Upper lobe of right lung (tissue), 1 donor: ENCODE measurements around the gene MLN. TPM values are rescaled to one million over a fixed set of nuclear protein-coding genes. Genes with fewer than 3 reads are reported as not detected.

Experiments
- ATAC-seq: fragments of 200-7000 bp; cut with Tn5 transposase; one replicate; pipeline ENCODE4 v1.9.1; 2020; ENCODE audit warnings: mild to moderate bottlenecking, moderate library complexity
- DNase-seq: peaks from one replicate; pipeline ENCODE4 v3.0.0-alpha.2; 2020
- H3K27ac ChIP-seq: fragments of 200-600 bp; one replicate; pipeline ENCODE4 v1.8.0; 2022
- H3K27me3 ChIP-seq: fragments of 200-600 bp; one replicate; pipeline ENCODE4 v1.8.0; 2022; ENCODE audit warnings: mild to moderate bottlenecking
- H3K36me3 ChIP-seq: fragments of 200-600 bp; one replicate; pipeline ENCODE4 v1.8.0; 2022
- H3K4me1 ChIP-seq: fragments of 200-600 bp; one replicate; pipeline ENCODE4 v1.8.0; 2022
- H3K4me3 ChIP-seq: fragments of 200-600 bp; one replicate; pipeline ENCODE4 v1.8.0; 2022; ENCODE audit warnings: mild to moderate bottlenecking
- H3K9me3 ChIP-seq: fragments of 200-600 bp; one replicate; pipeline ENCODE4 v1.8.0; 2022
- CTCF ChIP-seq: fragments of 200-600 bp; IDR thresholded peaks from one replicate; pipeline ENCODE4 v1.8.0; 2022; ENCODE audit warnings: antibody characterized with exemption
- intact Hi-C: fragments of 100-400 bp; cut with DNase I; formaldehyde crosslinking; loops from one replicate; pipeline ENCODE4 v1.11.0; 2022
- long read RNA-seq: library from polyadenylated mRNA; unstranded; transcript quantifications from one replicate; pipeline ENCODE4 v2.0.0, GENCODE V29; 2021
- total RNA-seq: library from RNA; stranded (reverse); fragmentation: NEBNext Ultra II Directional; extraction: Animal tissue kit (Norgen Biotek cat#: 25700); gene quantifications from one replicate; pipeline ENCODE4 v1.2.1, GENCODE V29; 2021
- donor health status: DM: no; HTN: yes; CAD: no; lungs with severe emphysema.

MLN gene
- not detected for total RNA-seq
- long read RNA-seq, result 0 reads

- Histone ChIP-seq H3K27me3 (peaks cover 51% of the 10 kb centered on the region), H3K4me3 (no peak within 1 kb of the TSS), H3K9me3 (no peaks in the 10 kb centered on the region), H3K36me3 (no peaks in the 10 kb centered on the region), H3K27ac (no peak within 1 kb of the TSS), H3K4me1 (no peaks in the 10 kb centered on the region)
- no peak for TF ChIP-seq CTCF
- intact Hi-C loops, result no loop called here
- DNase-seq (no peak), ATAC-seq (no peak)
Measured at GRCh38 chr6:33803571-33804053, at the start of gene MLN. TSS of gene MLN (minus strand) at chr6:33804003. CDS start at chr6:33801163, 2,840 bp downstream.

GRCh38 chr6:33853026-33853425 lies 49.2 kb upstream of the MLN start:
- intact Hi-C loops, result no loop called here
- Histone ChIP-seq H3K27me3 (peaks cover 6% of the 10 kb centered on the region), H3K4me3 (no peak overlapping the region), H3K36me3 (no peaks in the 10 kb centered on the region), H3K27ac (no peak overlapping the region), H3K4me1 (peaks cover 5% of the 10 kb centered on the region), H3K9me3 (no peaks in the 10 kb centered on the region)
- ATAC-seq, result no peak
- TF ChIP-seq CTCF, result no peak
- no peak for DNase-seq

DNA sequence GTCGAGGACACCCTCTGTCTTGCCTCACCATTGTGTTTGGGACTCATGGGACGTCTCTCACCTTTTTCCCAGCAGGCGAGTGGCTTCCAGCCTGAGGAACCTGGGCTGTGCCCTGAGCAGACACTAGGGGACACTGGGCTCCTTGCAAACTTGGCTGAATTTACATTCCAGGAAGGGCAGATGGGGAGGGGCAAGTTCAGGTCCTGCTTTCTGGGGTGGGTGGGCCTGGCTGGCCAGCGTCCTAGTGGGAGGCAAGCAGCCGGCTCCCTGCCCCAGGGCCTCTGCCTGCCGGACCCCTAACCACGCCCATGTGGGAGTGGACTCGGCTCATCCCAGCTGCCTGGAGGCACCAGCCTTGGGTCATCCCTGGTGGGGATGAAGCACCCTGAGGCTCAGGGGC lies 48.2 kb upstream of the MLN start:
- ATAC-seq, result no peak
- no peak for DNase-seq
- intact Hi-C loops, result no loop called here

GRCh38 chr6:33850869-33851541 lies 47.2 kb upstream of the MLN start:
- Histone ChIP-seq H3K4me1 (no peaks in the 10 kb centered on the region), H3K4me3 (no peak overlapping the region), H3K9me3 (no peaks in the 10 kb centered on the region), H3K27me3 (peaks cover 6% of the 10 kb centered on the region), H3K36me3 (no peaks in the 10 kb centered on the region), H3K27ac (no peak overlapping the region)
- intact Hi-C loops, result no loop called here
- TF ChIP-seq CTCF, result no peak
- ATAC-seq (no peak), DNase-seq (no peak)

More for the DNA sequence above, 48.2 kb upstream of the MLN start:
- H3K27me3 ChIP-seq, result peaks cover 6% of the 10 kb centered on the region
- H3K9me3 ChIP-seq, result no peaks in the 10 kb centered on the region
- no peaks in the 10 kb centered on the region for H3K36me3 ChIP-seq
- TF ChIP-seq CTCF, result peak; percentile 23
- no peak overlapping the region for H3K4me3 ChIP-seq
- H3K4me1 ChIP-seq, result no peaks in the 10 kb centered on the region
- H3K27ac ChIP-seq, result no peak overlapping the region

- no peak for TF ChIP-seq CTCF
- no peak for ATAC-seq
- no peaks in the 10 kb centered on the region for H3K4me1 ChIP-seq
- no peaks in the 10 kb centered on the region for H3K36me3 ChIP-seq
- intact Hi-C loops, result no loop called here
- H3K4me3 ChIP-seq, result no peak overlapping the region
- no peak for DNase-seq
- H3K27ac ChIP-seq, result no peak overlapping the region
- no peaks in the 10 kb centered on the region for H3K9me3 ChIP-seq
- peaks cover 6% of the 10 kb centered on the region for H3K27me3 ChIP-seq
Measured at GRCh38 chr6:33850296-33850695, 46.5 kb upstream of the MLN start.
